HL-60 (cell line): Measurements from ENCODE around the gene RAD18.

Experiments
- CTCF ChIP-seq: IDR thresholded peaks from one replicate; pipeline ENCODE4 v1.5.1; 2011; ENCODE audit warnings: low read length, control low read depth, inconsistent platforms; ENCODE audit not compliant: insufficient read depth
- POLR2AphosphoS5 ChIP-seq: IDR thresholded peaks from 2 replicates; pipeline ENCODE4 v1.6.1; 2012; ENCODE audit warnings: low read depth

- TF ChIP-seq CTCF, result no peak
- no peak for TF ChIP-seq POLR2AphosphoS5
Measured at GRCh38 chr3:8839607-8840325, 123.5 kb downstream of the RAD18 start.
